GM21367 (cell line): Measurements from ENCODE around the gene TMEM185B.
"Not testable (repeated sequence)": the region's sequence is repeated elsewhere in the genome, so short reads cannot be mapped to it uniquely, and the experiment has no call there.

Experiments used
- ATAC-seq: cut with Tn5 transposase; IDR thresholded peaks from one replicate; pipeline ENCODE4 v1.9.1; 2021; ENCODE audit not compliant: unreplicated experiment

Gene TMEM185B

DNA sequence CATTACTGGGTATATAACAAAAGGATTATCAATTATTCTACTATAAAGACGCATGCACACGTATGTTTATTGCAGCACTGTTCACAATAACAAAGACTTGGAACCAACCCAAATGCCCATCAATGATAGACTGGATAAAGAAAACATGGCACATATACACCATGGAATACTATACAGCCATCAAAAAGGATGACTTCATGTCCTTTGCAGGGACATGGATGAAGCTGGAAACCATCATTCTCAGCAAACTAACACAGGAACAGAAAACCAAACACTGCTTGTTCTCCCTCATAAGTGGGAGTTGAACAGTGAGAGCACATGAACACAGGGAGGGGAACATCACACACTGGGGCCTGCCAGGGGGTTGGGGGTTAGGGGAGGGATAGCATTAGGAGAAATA is 12.0 kb upstream of the TMEM185B start:
- not testable (repeated sequence) for ATAC-seq

DNA sequence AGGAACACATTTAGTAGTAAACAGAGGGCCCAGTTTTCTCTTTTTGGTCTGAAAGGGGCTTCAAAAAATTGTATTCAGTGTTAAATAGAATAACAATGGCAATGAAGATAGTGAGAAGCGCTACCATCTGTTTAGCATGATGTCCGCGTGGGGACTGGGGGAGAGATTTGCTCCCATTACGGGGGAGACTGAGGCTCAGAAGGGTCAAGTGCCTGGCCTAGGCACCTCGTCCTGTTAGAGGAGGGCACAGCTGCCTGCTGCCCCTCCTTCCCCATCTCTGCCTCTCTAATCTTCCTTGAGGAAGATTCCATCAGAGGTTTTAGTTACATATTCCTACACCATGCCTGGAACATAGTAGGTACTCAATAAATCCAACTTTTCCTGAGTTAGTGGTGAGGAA is 10.1 kb upstream of the TMEM185B start:
- ATAC-seq, result no peak

DNA sequence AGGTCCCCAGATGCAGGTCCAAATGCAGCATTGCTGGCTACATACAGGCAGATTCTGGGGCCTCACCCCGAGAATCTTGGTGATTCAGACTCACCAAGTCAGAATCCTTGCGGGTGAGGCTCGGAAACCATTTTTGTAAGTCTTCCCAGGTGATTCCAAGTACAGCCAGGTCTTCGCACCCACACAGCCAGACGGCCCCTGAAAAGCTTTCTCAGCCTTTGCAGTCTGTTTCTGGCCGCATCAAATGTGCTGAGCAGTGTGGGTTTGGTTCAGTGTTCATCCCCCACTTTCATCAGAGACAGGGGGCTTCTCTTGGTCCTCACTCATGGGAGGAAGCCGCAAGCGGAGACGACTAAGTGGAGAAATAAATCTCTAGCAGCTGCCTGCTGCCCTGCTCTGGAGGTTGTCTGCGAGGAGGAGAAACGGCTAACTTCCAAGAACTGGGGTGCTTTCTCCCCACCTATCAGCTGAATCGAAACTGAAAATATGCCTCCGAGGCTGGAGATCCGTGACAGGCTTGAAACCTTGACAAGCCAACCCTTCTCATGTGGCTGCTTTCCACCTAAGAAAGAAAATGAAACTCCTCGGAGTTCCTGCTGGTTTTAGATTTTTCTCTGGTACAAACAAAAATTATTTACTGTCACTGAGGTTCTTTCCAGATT is 8.9 kb upstream of the TMEM185B start:
- ATAC-seq, result peak; percentile 76

DNA sequence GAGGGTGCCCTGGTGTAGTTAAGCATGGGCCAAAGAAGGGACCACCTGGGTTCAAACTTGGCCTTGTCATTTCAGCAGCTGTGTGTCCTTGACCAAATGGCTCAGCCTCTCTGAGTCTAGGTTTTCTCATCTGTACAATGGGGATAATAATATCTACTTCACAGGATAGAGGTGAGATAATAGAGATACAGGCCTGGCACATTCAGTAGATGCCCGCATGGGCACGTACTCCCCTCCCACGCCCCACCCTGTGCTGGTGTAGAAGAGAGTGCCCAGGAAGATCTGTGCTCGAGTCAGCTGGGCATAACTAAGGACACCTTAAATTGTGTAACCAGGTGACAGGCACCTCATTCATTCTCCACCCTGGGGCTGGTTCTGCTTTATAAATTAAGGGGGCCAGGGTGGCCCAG is 8.4 kb upstream of the TMEM185B start:
- peak; percentile 4 for ATAC-seq

DNA sequence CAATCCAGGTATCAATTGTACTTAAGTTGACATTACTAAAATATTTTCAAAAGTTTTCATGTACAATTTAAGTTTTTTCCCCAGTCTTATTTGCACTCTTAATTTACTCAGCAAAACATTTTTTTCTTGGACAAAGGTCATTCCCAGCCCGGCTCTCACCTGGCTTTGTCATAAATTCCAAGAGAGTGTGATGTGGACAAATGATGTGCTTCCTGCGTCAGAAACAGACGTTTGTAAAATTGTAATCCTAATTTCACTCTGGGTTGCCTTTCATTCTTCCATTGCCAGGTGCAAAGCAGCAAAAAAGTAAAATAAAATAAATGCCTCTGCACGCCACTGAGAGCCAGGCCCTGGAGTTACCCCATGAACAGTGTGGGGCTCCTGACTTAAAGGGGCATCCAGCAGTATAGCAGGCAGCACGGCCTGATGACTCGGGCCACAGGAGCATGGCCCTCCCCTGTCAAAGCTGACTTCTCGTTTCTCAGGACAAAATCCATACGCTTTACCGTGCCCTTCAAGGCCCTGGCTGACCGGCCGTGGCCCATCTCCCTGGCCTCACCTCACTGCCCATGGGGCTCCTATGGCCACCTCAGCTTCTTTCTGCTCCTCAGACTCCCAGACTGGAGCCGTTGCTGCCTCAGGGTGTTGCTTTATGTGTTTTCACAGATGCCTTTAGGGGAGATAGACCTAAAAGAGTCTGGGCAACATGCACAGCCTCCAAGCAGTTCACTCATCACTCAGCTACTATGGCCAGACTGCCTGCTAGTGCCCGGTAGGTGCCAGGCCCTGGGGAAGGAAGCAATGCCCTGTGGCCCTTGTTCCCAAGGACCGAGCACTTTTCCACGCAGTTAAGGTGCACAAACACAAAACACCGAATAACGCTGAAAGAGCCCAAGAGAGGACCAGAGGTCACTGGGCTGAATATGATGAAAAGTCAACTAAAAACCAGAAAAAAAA is 7.6 kb upstream of the TMEM185B start:
- ATAC-seq, result no peak

DNA sequence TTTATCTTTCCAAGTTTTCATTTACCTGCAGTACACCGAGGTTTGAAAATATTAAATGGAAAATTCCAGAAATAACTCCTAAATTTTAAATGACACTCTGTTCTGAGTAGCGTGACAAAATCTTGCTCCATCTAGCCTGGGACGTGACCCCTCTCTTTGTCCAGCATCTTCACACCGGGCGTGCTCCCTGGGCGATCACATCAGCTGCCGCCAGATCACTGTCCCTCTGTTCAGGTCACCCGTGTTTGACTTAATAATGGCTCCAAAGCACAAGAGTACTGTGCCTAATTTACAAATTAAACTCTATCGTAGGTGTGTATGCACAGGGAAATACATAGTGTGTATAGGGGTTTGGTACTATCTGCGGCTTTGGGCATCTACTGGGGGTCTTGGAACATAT is 6.1 kb upstream of the TMEM185B start:
- no peak for ATAC-seq

DNA sequence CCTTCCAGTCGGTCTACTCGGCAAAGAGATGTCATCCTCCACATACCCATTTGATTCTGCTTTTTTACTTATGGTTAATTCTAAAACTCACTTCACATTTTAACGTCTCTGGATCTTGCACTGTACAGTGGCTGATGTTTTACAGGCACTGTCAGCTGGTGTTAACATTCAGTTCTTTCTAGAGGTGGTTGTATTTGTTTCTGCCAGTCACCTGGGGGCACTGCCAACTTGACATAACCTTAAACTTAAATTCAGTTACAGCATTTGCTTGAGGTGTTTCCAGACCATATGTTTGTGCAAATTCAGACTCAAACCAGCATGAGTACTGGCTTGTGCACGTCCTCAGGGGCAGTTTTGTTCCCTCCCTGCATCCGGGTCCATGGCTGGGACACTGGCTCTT is 5.3 kb upstream of the TMEM185B start:
- no peak for ATAC-seq

DNA sequence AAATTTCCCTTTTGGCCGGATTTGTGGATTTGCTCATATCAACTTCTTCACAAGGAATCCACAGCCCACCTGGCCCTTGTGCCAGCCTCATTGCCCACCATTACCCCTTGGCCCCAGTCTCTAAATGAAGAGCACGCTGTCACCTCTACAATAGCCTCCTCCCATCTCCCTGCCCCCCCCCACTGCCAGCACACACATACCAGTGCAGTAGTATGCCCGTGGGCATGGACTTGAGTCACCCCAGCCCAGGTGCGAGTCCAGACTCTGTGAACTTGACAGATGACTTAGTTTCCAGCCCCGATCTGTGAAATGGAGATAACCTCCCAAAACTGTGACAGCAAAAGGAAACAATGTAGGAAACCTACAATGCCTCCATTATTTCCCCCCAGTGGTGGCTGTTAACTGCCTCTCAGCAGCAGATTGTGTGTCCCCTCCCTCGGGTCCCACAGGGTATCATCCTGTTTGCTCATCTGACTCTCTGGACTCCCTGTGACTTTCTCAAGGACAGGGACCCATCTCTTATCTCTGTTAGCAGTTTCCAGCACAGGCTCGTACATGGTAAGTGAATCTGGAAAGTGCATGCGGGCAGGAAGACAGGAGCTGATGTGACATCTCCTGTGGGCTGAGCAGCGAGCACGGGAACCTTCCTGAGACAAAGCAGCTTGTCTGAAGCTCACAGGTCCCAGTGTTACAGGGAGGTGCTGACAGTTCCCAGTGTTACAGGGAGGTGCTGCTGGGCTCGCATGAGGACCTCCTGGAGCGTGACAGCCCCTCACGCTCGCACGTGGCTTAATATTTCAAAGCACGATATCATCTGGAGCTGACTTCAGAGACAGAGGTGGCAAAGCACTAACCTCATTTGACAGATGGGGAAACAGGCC is 4.2 kb upstream of the TMEM185B start:
- no peak for ATAC-seq

DNA sequence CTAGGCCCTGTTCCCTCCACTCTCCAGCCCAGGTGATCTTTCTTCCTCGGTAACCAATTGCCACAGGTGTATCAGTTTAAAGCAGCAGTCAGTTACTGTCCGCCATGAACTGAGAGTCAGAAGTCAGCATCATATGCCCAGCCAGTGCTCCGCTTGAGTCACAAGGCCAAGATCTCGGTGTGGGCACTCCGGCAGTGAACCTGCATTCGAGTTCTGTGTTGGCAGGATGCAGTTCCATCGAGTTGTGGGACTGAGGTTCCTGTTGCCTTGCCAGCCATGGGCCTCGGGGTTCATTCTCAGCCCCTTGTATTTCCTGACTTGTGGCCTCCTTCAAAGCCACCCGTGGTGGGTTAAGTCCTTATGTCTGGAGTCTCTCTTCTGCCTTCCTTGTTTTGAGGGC is 3.1 kb upstream of the TMEM185B start:
- ATAC-seq, result no peak

DNA sequence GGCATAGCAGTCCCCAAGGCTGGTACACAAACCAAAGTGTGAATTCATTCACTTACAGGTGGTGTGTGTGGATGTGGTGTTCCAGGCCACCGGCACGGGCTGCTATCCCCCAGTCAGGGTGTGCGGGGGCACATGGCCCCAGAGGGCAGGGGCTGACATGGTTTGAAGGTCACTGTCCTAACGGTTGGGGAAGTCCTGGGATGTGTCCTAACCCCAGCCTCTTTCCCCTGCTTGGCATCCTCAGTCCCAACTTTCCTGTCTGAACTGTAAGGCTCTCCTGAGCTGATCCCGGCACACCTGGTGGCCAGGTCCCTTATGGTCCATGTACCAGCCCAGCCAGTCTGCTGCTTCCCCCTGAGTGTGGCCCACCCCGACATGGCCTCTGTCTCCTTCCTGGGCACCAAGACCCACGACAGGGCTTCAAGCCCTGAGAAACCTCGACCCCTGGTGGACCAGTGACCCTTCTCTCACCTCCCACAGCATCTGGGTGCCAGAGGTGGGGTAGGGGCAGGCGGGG is 2.4 kb upstream of the TMEM185B start:
- ATAC-seq, result no peak

DNA sequence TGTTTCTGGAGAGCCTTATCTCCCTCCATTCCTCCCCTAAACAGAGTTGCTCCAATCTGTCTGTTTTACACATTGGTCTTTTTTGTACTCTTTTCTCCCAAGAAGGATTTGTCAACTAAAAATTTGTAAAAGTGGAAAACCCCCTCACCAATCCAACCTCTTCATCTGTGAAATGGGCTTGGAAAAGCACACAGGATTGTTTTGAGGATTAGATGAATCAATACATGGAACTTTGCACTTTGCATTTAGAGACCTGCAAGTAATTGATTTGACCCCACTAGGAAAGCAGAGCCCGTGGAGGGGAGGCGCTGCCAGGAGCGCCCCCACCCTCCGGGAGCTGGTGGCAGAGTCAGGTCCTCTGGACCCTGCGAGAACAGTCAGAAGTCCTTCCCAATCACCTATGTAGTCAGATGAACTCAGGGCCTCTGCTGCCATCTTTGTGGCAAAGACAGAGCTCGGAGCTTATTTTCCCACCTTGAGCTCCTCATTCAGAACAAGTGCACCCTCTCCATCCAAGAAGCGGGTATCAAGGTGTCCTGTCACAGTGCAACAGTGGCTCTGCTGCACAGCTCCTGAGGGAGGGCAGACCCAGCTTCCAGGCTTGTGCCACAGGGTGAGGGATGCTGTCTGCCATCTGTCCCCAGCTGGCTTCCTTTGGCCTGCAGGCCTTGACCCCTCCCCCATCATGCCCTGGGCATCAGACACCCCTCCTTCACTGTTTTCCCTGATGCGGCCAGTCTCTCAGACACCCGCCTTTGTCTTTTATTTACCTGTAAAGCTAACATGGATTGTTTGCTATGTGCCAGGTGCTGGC is 1.7 kb upstream of the TMEM185B start:
- ATAC-seq, result no peak

DNA sequence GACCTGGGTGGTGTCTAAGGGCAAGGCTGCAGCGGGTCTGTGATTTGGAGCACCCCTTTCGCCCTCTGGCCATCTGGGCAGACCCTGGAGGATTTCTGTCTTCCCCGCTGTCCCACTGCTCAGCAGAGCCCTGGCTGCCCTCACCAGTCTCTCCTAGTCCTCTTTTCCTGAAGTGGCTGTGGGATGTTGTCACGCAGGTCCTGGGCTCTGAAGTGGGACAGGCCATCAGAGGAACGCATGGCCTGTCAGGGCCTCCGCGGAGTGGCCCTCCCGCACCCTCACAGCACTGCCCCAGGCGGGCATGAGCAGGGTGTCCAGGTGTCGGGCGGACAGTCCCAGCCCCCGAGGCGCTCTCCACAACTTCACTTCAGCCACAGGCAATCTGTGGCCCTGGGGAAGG is 1.1 kb upstream of the TMEM185B start:
- no peak for ATAC-seq

DNA sequence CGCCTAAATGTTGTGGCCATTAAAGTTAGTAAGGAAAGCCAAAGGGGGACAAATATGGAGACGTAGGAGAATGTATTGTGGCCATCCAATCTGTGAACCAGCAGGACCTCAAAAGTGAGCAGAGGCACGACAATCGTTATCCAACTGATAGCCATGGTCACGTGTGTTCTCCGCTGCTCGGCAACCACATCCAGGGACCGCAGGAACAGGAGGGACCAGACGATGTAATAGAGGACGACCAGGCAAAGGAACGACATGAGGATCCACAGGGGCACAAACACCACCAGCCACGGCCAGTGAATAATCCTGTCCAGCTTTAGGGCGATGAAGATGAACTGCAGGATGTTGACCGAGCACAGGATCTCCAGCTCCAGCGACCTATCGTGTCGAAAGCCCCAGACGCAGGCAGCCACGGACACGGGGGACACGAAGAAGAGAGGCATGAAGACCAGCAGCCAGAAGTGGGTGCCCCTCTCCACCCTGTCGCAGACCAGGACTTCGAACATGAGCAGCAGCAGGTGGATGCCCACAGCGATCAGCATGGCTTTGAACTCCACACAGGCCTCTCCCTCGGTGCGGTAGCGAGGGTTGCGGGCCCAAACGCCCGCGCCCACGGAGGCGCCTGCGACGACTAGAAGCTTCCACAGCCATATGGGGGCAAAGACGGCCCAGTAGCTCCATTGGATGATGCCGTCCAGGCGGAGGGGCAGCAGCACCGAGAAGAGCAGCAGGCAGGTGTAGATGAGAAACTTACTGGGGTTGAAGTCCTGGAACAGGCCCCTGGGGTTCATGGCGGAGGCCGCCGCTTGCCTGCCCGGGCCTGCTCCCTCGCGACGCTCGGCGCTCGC is 790 bp downstream of the TMEM185B start:
- ATAC-seq, result no peak

DNA sequence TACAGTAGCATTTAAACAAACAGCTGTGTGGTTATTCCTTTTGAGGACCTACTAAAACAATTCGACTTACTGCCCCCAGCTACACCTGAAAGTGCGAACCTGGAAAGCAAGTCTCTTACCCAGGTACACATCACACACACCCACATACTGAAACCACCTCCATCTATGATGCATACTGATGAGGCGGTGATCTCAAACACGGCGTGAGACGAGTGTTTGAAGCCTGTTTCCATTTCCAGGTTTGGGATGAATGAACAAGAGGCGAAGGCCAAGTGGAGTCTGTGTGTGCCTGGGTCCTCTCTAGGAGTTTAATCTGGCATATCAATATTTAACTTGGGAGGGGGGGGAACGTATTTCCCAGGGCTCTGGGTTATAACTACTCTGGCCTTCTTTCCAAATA is 1.6 kb downstream of the TMEM185B start:
- no peak for ATAC-seq

DNA sequence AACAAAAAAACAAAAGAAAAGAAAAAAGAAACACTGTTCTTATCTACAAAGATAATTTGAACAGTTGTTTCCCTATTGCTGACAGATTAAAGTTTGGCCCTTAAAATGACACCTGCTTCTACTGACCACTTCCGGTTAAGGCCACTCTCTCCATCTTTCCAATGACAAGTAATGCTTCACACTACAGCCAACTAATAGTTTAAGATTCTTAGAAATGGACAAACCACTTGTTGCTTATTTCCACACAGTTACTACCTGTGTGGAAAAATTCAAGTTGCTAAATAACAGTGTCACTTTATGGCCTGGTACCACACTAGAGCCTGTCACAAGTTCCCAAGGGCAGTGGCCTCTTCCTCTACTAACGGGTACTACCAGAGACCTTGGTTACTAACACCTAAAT is 2.4 kb downstream of the TMEM185B start:
- ATAC-seq, result no peak

DNA sequence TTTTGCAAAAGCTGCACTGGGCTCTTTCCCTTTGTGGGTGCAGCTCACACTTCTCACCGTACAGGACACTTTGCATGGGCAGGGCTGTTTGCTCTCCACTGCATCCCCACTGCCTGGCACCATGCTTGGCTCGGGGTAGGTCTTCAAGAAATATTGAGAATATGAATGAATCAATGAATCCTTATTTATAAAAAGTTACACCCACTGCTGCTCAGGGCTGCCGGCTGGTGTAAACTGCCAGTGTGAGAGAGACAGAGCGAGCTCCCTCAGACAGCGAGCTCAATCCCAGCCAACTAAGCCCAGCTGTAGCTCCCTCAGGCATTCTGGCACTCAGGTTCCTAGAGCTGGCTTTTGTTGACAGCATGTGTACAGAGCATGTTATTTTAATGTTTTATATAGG is 3.4 kb downstream of the TMEM185B start:
- no peak for ATAC-seq

DNA sequence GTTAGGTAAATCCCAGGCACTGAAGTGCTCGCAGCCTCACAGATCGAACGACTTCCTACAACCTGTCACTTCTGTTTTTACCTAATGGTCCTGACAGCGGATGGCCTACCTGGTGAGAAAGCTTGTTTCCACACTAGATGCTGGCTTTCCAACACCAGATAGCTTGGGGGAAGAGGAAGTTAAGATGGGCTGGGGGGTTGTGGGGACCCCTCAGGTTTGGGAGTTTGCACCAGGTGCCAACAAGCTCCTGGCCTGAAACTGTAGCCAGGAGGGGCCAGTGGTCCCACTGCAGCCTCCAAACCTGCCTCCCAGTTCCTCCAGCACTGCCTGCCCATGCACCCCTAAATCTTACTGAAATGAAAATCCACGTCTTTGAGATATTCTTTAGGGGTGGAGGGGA is 3.9 kb downstream of the TMEM185B start:
- no peak for ATAC-seq

DNA sequence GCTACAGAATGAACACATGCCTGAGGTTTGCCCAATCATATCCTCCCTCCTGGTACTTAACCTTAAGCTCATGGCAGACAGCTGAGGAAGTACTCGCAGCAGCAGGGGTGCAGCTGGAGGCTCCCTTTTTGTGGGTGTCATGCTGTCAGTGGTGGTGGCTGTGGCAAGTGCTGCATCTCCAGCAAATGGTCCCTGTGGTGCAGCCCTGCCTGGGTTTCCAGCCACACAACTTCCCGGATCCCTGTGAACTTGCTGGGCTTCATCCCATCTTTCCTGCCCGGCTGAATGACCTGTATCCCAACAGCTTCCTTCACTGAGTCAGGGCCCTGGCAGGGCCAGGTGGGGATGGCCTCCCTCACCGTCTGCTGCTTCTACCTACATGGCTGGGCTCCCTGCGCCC is 5.0 kb downstream of the TMEM185B start:
- no peak for ATAC-seq

DNA sequence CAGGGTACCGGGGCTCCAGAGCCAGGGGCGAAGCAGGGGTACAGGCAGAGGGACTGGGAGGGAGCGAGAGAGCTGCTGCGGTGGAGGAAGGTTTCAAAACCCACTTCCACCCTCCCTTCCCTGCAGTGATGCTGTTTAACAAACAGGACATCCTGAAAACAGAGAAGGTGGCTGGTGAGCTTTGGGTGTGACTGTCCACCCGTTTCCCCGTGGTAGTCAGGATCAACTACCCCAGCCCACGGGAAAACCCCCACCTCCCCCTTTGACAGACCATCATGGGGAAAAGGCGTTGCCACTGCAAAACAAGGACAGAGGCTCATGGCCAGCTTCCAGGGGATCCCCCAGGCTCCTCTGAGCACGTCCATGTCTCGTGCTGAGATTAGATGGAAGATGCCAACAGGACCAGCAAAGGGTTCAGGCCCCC is 12.9 kb downstream of the TMEM185B start:
- ATAC-seq, result no peak
